Endodermal cell (in vitro differentiated cells): Measurements from ENCODE around the gene BFSP2. TPM values are rescaled to one million over a fixed set of nuclear protein-coding genes. Genes with fewer than 3 reads are reported as not detected.

Source experiments
- DNase-seq: peaks from one replicate; pipeline ENCODE4 v3.0.0-alpha.2; 2017
- H3K27ac ChIP-seq: 2 replicates; pipeline ENCODE4 v1.5.1; 2013; ENCODE audit warnings: mild to moderate bottlenecking, low read depth, low read length, moderate library complexity
- H3K27me3 ChIP-seq: 2 replicates; pipeline ENCODE4 v1.6.1; 2013; ENCODE audit warnings: mild to moderate bottlenecking, low read length, moderate library complexity; ENCODE audit not compliant: insufficient read depth, control insufficient read depth, poor library complexity, severe bottlenecking
- H3K36me3 ChIP-seq: 2 replicates; pipeline ENCODE4 v1.7.0; 2013; ENCODE audit warnings: mild to moderate bottlenecking, low read length, moderate library complexity; ENCODE audit not compliant: control insufficient read depth, insufficient read depth
- H3K4me1 ChIP-seq: one replicate; pipeline ENCODE4 v1.7.0; 2013; ENCODE audit warnings: low read length; ENCODE audit not compliant: control insufficient read depth, insufficient read depth
- H3K4me3 ChIP-seq: 2 replicates; pipeline ENCODE4 v1.5.1; 2013; ENCODE audit warnings: mild to moderate bottlenecking, low read length, moderate library complexity
- H3K9ac ChIP-seq: 2 replicates; pipeline ENCODE4 v1.6.1; 2013; ENCODE audit warnings: mild to moderate bottlenecking, low read length, moderate library complexity; ENCODE audit not compliant: poor library complexity, severe bottlenecking; ENCODE audit errors: extremely low read depth
- H3K9me3 ChIP-seq: 2 replicates; pipeline ENCODE4 v1.6.1; 2013; ENCODE audit warnings: mild to moderate bottlenecking, low read length, moderate library complexity; ENCODE audit not compliant: control insufficient read depth
- H3K27ac Mint-ChIP-seq: 2 replicates; pipeline ENCODE4 v1.8.0; 2020; ENCODE audit warnings: mixed read lengths
- H3K27me3 Mint-ChIP-seq: 2 replicates; pipeline ENCODE4 v1.8.0; 2021; ENCODE audit warnings: mild to moderate bottlenecking, mixed read lengths; ENCODE audit not compliant: insufficient read depth
- H3K36me3 Mint-ChIP-seq: 2 replicates; pipeline ENCODE4 v1.8.0; 2020; ENCODE audit warnings: low read depth, mixed read lengths
- H3K4me1 Mint-ChIP-seq: 2 replicates; pipeline ENCODE4 v1.8.0; 2020; ENCODE audit warnings: mixed read lengths
- H3K4me3 Mint-ChIP-seq: 2 replicates; pipeline ENCODE4 v1.8.0; 2020; ENCODE audit warnings: mild to moderate bottlenecking, moderate library complexity, mixed read lengths
- H3K9me3 Mint-ChIP-seq: 2 replicates; pipeline ENCODE4 v1.8.0; 2020; ENCODE audit warnings: mild to moderate bottlenecking, mixed read lengths
- WGBS, 2 experiments: methylation state at CpG; one replicate each; pipeline versions ENCODE4 v1.1.5 to v1.1.7; 2013; ENCODE audit warnings: missing lambda C conversion rate in 2 of 2, mixed read lengths in 1 of 2; ENCODE audit not compliant: insufficient coverage in 1 of 2, insufficient read length in 1 of 2; 5-methylcytosine and 5-hydroxymethylcytosine counted together
- long read RNA-seq, 4 experiments: library from polyadenylated mRNA in 2 of 4; library from RNA in 1 of 4; library from capped mRNA in 1 of 4; stranded (forward) in 3 of 4; unstranded in 1 of 4; transcript quantifications; one replicate each; pipeline ENCODE4 v2.0.0, GENCODE V29; 2020 to 2021; ENCODE audit warnings: inconsistent platforms in 1 of 4
- polyA plus RNA-seq, 2 experiments: library from polyadenylated mRNA; stranded (reverse); fragments of 50-300 nt; gene quantifications; one replicate each; pipeline ENCODE4 v1.2.3, GENCODE V29; 2013
- total RNA-seq, 2 donors: library from RNA; stranded (reverse); fragmentation: NEBNext Ultra II Directional in 1 of 2; extraction: Animal tissue kit (Norgen Biotek cat#: 25700) in 1 of 2; gene quantifications; 2 replicates in 1 of 2; 3 replicates in 1 of 2; pipeline ENCODE4 v1.2.1, GENCODE V29; 2021
- TF ChIP-seq, protein P1 (sequence below): fragments of 200-600 bp; sonication (generic); conservative IDR thresholded peaks from 2 replicates; pipeline ENCODE4 v1.5.0; 2021; ENCODE audit warnings: antibody characterized with exemption, mild to moderate bottlenecking

Gene BFSP2
- total RNA-seq, result not detected
- not detected for polyA plus RNA-seq (2013, experiment 1 of 2)
- polyA plus RNA-seq (2013, experiment 2 of 2), result not detected
- long read RNA-seq, experiment 1, result 0 reads
- long read RNA-seq, experiment 2, result 0 reads
- long read RNA-seq, experiment 3, result 0 reads
- long read RNA-seq, experiment 4, partial matches to known transcripts, result 0 of 1 reads
- long read RNA-seq, experiment 4, other reads (novel, unspliced or antisense), result 1 of 1 reads

DNA sequence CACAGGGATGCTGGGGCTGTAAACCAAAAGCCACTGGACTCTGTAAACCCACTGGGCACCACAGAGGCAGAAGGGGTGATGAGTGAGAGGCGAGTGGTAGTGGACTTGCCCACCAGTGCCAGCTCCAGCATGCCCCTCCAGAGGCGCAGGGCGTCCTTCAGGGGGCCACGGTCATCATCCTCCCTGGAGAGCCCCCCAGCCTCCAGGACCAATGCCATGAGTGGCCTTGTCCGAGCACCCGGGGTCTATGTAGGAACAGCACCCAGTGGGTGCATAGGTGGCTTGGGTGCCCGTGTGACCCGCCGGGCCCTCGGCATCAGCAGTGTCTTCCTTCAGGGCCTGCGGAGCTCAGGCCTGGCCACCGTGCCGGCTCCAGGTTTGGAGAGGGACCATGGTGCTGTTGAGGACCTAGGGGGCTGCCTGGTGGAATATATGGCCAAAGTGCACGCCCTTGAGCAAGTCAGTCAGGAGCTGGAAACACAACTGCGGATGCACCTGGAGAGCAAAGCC lies at the start of gene BFSP2:
Gene BFSP2 (plus strand): TSS at position 51 of the 510 bp plus-strand sequence. CDS start 28 bp downstream, at position 79.
- H3K27me3 Mint-ChIP-seq, result no peaks in the 10 kb centered on the region
- no peak within 1 kb of the TSS for H3K27ac Mint-ChIP-seq
- 95 to 97% methylated on average over 12 to 15 of the region's 15 CpGs for WGBS, 2 experiments

GRCh38 chr3:133354721-133355120 lies 45.1 kb upstream of the BFSP2 start:
- Mint-ChIP-seq H3K9me3 (peaks cover 11% of the 10 kb centered on the region), H3K36me3 (no peaks in the 10 kb centered on the region)
- H3K4me1 ChIP-seq, result no peaks in the 10 kb centered on the region

More for the DNA sequence above, at the start of gene BFSP2:
- Histone ChIP-seq H3K4me3 (no peak within 1 kb of the TSS), H3K36me3 (no peaks in the 10 kb centered on the region), H3K27me3 (no peaks in the 10 kb centered on the region), H3K27ac (no peak within 1 kb of the TSS), H3K9ac (no peak within 1 kb of the TSS), H3K4me1 (no peaks in the 10 kb centered on the region), H3K9me3 (no peaks in the 10 kb centered on the region)
- DNase-seq, result no peak
- no peaks in the 10 kb centered on the region for H3K36me3 Mint-ChIP-seq
- H3K9me3 Mint-ChIP-seq, result no peaks in the 10 kb centered on the region
- H3K4me1 Mint-ChIP-seq, result no peaks in the 10 kb centered on the region
- H3K4me3 Mint-ChIP-seq, result no peak within 1 kb of the TSS
- TF ChIP-seq, protein P1, sequence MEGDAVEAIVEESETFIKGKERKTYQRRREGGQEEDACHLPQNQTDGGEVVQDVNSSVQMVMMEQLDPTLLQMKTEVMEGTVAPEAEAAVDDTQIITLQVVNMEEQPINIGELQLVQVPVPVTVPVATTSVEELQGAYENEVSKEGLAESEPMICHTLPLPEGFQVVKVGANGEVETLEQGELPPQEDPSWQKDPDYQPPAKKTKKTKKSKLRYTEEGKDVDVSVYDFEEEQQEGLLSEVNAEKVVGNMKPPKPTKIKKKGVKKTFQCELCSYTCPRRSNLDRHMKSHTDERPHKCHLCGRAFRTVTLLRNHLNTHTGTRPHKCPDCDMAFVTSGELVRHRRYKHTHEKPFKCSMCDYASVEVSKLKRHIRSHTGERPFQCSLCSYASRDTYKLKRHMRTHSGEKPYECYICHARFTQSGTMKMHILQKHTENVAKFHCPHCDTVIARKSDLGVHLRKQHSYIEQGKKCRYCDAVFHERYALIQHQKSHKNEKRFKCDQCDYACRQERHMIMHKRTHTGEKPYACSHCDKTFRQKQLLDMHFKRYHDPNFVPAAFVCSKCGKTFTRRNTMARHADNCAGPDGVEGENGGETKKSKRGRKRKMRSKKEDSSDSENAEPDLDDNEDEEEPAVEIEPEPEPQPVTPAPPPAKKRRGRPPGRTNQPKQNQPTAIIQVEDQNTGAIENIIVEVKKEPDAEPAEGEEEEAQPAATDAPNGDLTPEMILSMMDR, result no peak

DNA sequence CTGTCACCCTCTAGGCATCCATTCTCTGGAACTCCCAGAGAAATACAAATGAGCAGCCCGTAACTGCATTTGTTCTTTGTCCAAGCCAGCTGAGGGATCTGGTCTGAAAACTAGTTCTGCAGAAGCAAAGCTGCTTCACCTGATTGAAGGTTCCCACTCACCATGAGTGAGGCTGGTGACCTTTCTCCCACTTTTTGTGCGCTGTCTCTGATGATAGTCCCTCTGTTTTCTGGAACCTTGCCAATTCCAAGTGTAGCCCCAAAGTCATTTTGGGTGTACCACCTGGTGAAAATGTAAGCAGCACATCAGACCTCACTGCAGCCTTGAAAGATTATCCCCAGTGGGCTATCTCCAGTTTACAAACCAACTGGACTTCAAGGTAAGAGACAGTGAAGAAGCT lies 39.4 kb upstream of the BFSP2 start:
- 86 to 100% methylated on average over 2 of the region's 2 CpGs for WGBS, 2 experiments
- H3K36me3 Mint-ChIP-seq, result no peaks in the 10 kb centered on the region
- peaks cover 2% of the 10 kb centered on the region for H3K4me1 Mint-ChIP-seq
- Histone ChIP-seq H3K27ac (no peak overlapping the region), H3K27me3 (no peaks in the 10 kb centered on the region), H3K9ac (no peak overlapping the region), H3K4me3 (no peak overlapping the region), H3K4me1 (no peaks in the 10 kb centered on the region), H3K36me3 (no peaks in the 10 kb centered on the region), H3K9me3 (peaks cover 6% of the 10 kb centered on the region)
- no peaks in the 10 kb centered on the region for H3K27me3 Mint-ChIP-seq
- TF ChIP-seq, protein P1, result no peak
- DNase-seq, result no peak
- no peak overlapping the region for H3K4me3 Mint-ChIP-seq
- no peak overlapping the region for H3K27ac Mint-ChIP-seq
- peaks cover 11% of the 10 kb centered on the region for H3K9me3 Mint-ChIP-seq

More at GRCh38 chr3:133354721-133355120, 45.1 kb upstream of the BFSP2 start:
- H3K4me3 ChIP-seq, result no peak overlapping the region
- no peaks in the 10 kb centered on the region for H3K36me3 ChIP-seq
- Mint-ChIP-seq H3K4me3 (no peak overlapping the region), H3K27me3 (no peaks in the 10 kb centered on the region), H3K4me1 (no peaks in the 10 kb centered on the region), H3K27ac (no peak overlapping the region)
- no peaks in the 10 kb centered on the region for H3K27me3 ChIP-seq
- WGBS, 2 experiments, result 91 to 100% methylated on average over 2 to 4 of the region's 4 CpGs
- H3K9me3 ChIP-seq, result peaks cover 6% of the 10 kb centered on the region
- no peak overlapping the region for H3K27ac ChIP-seq
- no peak overlapping the region for H3K9ac ChIP-seq
- TF ChIP-seq, protein P1, result no peak
- no peak for DNase-seq
